ENCODE results near the gene COL4A6. TPM values are rescaled to one million over a fixed set of nuclear protein-coding genes. Genes with fewer than 3 reads are reported as not detected.

The COL4A6 gene
- total RNA-seq, 1 experiment from 2014 or later, result 0.28 TPM

GRCh38 chrX:108456971-108457477 lies 18.8 kb upstream of the COL4A6 start:
- H3K4me1 ChIP-seq (ENCODE audit: control insufficient read depth, insufficient read depth, low read length), result no peaks in the 10 kb centered on the region
- ATAC-seq (no peak), DNase-seq (ENCODE audit: low read depth, low spot score) (no peak)
- H3K36me3 ChIP-seq (ENCODE audit: control insufficient read depth, insufficient read depth, low read length), result no peaks in the 10 kb centered on the region
- in situ Hi-C loops (cut with HindIII; ENCODE audit: low pct_unique_long_range_greater_than_20kb, low sequenced_read_pairs) (no loop called here), intact Hi-C loops (cut with micrococcal nuclease; ENCODE audit: unreplicated experiment) (no loop called here)
- TF ChIP-seq, protein P1, sequence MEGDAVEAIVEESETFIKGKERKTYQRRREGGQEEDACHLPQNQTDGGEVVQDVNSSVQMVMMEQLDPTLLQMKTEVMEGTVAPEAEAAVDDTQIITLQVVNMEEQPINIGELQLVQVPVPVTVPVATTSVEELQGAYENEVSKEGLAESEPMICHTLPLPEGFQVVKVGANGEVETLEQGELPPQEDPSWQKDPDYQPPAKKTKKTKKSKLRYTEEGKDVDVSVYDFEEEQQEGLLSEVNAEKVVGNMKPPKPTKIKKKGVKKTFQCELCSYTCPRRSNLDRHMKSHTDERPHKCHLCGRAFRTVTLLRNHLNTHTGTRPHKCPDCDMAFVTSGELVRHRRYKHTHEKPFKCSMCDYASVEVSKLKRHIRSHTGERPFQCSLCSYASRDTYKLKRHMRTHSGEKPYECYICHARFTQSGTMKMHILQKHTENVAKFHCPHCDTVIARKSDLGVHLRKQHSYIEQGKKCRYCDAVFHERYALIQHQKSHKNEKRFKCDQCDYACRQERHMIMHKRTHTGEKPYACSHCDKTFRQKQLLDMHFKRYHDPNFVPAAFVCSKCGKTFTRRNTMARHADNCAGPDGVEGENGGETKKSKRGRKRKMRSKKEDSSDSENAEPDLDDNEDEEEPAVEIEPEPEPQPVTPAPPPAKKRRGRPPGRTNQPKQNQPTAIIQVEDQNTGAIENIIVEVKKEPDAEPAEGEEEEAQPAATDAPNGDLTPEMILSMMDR (IDR thresholded peaks at IDR 0.05), result no peak
- TF ChIP-seq TCF7L2 (IDR thresholded peaks at IDR 0.05; ENCODE audit: low read depth, low read length), result no peak
- no peak for TF ChIP-seq REST (IDR thresholded peaks at IDR 0.05; ENCODE audit: insufficient read depth in 1 of 2, low read depth in 2 of 2, low read length in 1 of 2)
- no peak for TF ChIP-seq POLR2AphosphoS5 (IDR thresholded peaks at IDR 0.05; ENCODE audit: low read depth, low read length)
- no peak for TF ChIP-seq SIN3A (IDR thresholded peaks at IDR 0.05; ENCODE audit: borderline replicate concordance, insufficient read depth, low read depth, low read length)
- BruUV-seq (replicated peaks), result no TSS peak
- H3K4me3 ChIP-seq (ENCODE audit: low read depth in 2 of 2, low read length in 2 of 2), result no peak overlapping the region
- H3K27me3 ChIP-seq (ENCODE audit: control insufficient read depth, insufficient read depth, low read length), result no peaks in the 10 kb centered on the region
- no peaks in the 10 kb centered on the region for H3K9me3 ChIP-seq (ENCODE audit: control insufficient read depth, insufficient read depth, low read depth, low read length)
- CTCF ChIA-PET, result no interaction called here
- POLR2A ChIA-PET, result no interaction called here
- no peak overlapping the region for H3K27ac ChIP-seq (ENCODE audit: low read length)

DNA sequence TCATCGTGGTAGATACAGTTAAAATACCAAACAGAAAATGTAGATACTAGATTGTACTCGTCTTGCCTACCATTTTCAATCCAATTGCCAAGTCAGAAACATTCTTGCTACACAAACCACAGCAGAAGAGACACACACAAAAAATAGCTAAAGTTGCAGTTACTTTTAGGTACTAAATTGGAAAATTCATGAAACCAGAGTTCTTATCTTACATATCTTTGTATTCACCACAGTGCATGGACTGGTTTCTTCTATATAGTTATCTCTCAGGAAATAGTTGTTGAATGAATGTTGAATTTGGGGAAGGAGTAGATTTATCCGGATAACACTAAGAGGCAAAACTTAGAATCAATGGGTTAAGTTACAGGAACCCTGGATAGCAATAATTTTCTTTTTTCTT lies 15.6 kb upstream of the COL4A6 start:
- H3K27ac ChIP-seq (ENCODE audit: low read length), result no peak overlapping the region
- DNase-seq (ENCODE audit: low read depth, low spot score) (no peak), ATAC-seq (no peak)
- in situ Hi-C loops (cut with HindIII; ENCODE audit: low pct_unique_long_range_greater_than_20kb, low sequenced_read_pairs) (no loop called here), intact Hi-C loops (cut with micrococcal nuclease; ENCODE audit: unreplicated experiment) (no loop called here)
- H3K4me3 ChIP-seq (ENCODE audit: low read depth in 2 of 2, low read length in 2 of 2), result no peak overlapping the region
- no peaks in the 10 kb centered on the region for H3K4me1 ChIP-seq (ENCODE audit: control insufficient read depth, insufficient read depth, low read length)
- no peaks in the 10 kb centered on the region for H3K9me3 ChIP-seq (ENCODE audit: control insufficient read depth, insufficient read depth, low read depth, low read length)
- CTCF ChIA-PET, result no interaction called here
- no TSS peak for BruUV-seq (replicated peaks)
- TF ChIP-seq, protein P1 (IDR thresholded peaks at IDR 0.05), result no peak
- TF ChIP-seq REST (IDR thresholded peaks at IDR 0.05; ENCODE audit: insufficient read depth in 1 of 2, low read depth in 2 of 2, low read length in 1 of 2), result no peak
- TF ChIP-seq POLR2AphosphoS5 (IDR thresholded peaks at IDR 0.05; ENCODE audit: low read depth, low read length), result no peak
- TF ChIP-seq TCF7L2 (IDR thresholded peaks at IDR 0.05; ENCODE audit: low read depth, low read length), result no peak
- TF ChIP-seq SIN3A (IDR thresholded peaks at IDR 0.05; ENCODE audit: borderline replicate concordance, insufficient read depth, low read depth, low read length), result no peak
- POLR2A ChIA-PET, result no interaction called here
- H3K36me3 ChIP-seq (ENCODE audit: control insufficient read depth, insufficient read depth, low read length), result no peaks in the 10 kb centered on the region
- H3K27me3 ChIP-seq (ENCODE audit: control insufficient read depth, insufficient read depth, low read length), result no peaks in the 10 kb centered on the region
